Mucosa of descending colon (tissue), 3 donors: ENCODE data around the gene IAH1. TPM values are rescaled to one million over a fixed set of nuclear protein-coding genes. Genes with fewer than 3 reads are reported as not detected.

Experiments
- ATAC-seq: fragments of 200-7000 bp; cut with Tn5 transposase; one replicate; pipeline ENCODE4 v1.9.1; 2020; ENCODE audit warnings: mild to moderate bottlenecking, moderate library complexity
- DNase-seq, 3 donors: peaks; one replicate each; pipeline ENCODE4 v3.0.0-alpha.2; 2020
- H3K36me3 ChIP-seq: fragments of 200-600 bp; one replicate; pipeline ENCODE4 v1.8.0; 2021; ENCODE audit warnings: low read depth, mild to moderate bottlenecking
- H3K4me1 ChIP-seq: fragments of 200-600 bp; one replicate; pipeline ENCODE4 v1.8.0; 2021; ENCODE audit warnings: low read depth, mild to moderate bottlenecking
- H3K4me3 ChIP-seq: fragments of 200-600 bp; one replicate; pipeline ENCODE4 v1.8.0; 2021; ENCODE audit warnings: mild to moderate bottlenecking
- H3K9me3 ChIP-seq: fragments of 200-600 bp; one replicate; pipeline ENCODE4 v1.8.0; 2021; ENCODE audit warnings: mild to moderate bottlenecking
- CTCF ChIP-seq: fragments of 200-600 bp; IDR thresholded peaks from one replicate; pipeline ENCODE4 v1.8.0; 2022; ENCODE audit warnings: antibody characterized with exemption, mild to moderate bottlenecking
- intact Hi-C, 2 donors: fragments of 100-400 bp; cut with DNase I in 1 of 2; cut with micrococcal nuclease in 1 of 2; formaldehyde crosslinking; loops; one replicate each; pipeline versions ENCODE4 v1.11.0 to v1.11.1; 2022; cut with DNase I, micrococcal nuclease
- total RNA-seq, 3 donors: library from RNA; stranded (reverse); fragmentation: NEBNext Ultra II Directional in 2 of 3; extraction: Animal tissue kit (Norgen Biotek cat#: 25700) in 2 of 3; gene quantifications; one replicate each; pipeline versions ENCODE4 v1.2.1 to v1.2.4, GENCODE V29; 2021 to 2023
- donor health status: DM: no; HTN: no; CAD: no; lungs with moderate emphysema.
- donor health status: DM: no; HTN: no; CAD: no.
- donor health status: DM: no; HTN: yes; CAD: no.

Gene IAH1
- total RNA-seq, 3 donors from 2014 or later, result 36.9 to 58.4 (median 49.3) TPM

- no peak for DNase-seq
- H3K9me3 ChIP-seq, result no peaks in the 10 kb centered on the region
- TF ChIP-seq CTCF, result no peak
- intact Hi-C loops, result no loop called here
- ATAC-seq, result no peak
- H3K4me3 ChIP-seq, result no peak overlapping the region
- H3K36me3 ChIP-seq, result no peaks in the 10 kb centered on the region
- H3K4me1 ChIP-seq, result no peaks in the 10 kb centered on the region
These were observed 34.2 kb upstream of the IAH1 start for GRCh38 chr2:9440058-9440727.

- intact Hi-C loops, result no loop called here
- Histone ChIP-seq H3K9me3 (no peaks in the 10 kb centered on the region), H3K4me3 (no peak overlapping the region), H3K4me1 (no peaks in the 10 kb centered on the region), H3K36me3 (no peaks in the 10 kb centered on the region)
- DNase-seq, result no peak
- no peak for TF ChIP-seq CTCF
- no peak for ATAC-seq
These were observed 32.8 kb upstream of the IAH1 start for GRCh38 chr2:9441556-9441955.

GRCh38 chr2:9443526-9443925 is 30.8 kb upstream of the IAH1 start:
- H3K9me3 ChIP-seq, result no peaks in the 10 kb centered on the region
- H3K36me3 ChIP-seq, result no peaks in the 10 kb centered on the region
- no peak for DNase-seq
- intact Hi-C loops, result no loop called here
- TF ChIP-seq CTCF, result no peak
- H3K4me3 ChIP-seq, result no peak overlapping the region
- ATAC-seq, result no peak
- H3K4me1 ChIP-seq, result no peaks in the 10 kb centered on the region

GRCh38 chr2:9445089-9445488 is 29.3 kb upstream of the IAH1 start:
- no peaks in the 10 kb centered on the region for H3K4me1 ChIP-seq
- H3K9me3 ChIP-seq, result no peaks in the 10 kb centered on the region
- TF ChIP-seq CTCF, result no peak
- no peak for DNase-seq
- no peak for ATAC-seq
- intact Hi-C loops, result no loop called here
- no peak overlapping the region for H3K4me3 ChIP-seq
- no peaks in the 10 kb centered on the region for H3K36me3 ChIP-seq

- Histone ChIP-seq H3K9me3 (no peaks in the 10 kb centered on the region), H3K4me3 (no peak overlapping the region), H3K36me3 (no peaks in the 10 kb centered on the region), H3K4me1 (no peaks in the 10 kb centered on the region)
- intact Hi-C loops, result no loop called here
- TF ChIP-seq CTCF, result no peak
- DNase-seq (no peak), ATAC-seq (no peak)
These were observed 23.1 kb upstream of the IAH1 start for GRCh38 chr2:9451231-9451630.
